K562 treated with DMSO at 1 percent for 48 hours (cell line): ENCODE results near the gene PCDHGA12. TPM values are rescaled to one million over a fixed set of nuclear protein-coding genes. Genes with fewer than 3 reads are reported as not detected.

Experiments used
- total RNA-seq: library from RNA; unstranded; fragments of 300-600 nt; gene quantifications from 2 replicates; pipeline ENCODE4 v1.2.3, GENCODE V29; 2022; ENCODE audit warnings: low replicate concordance; ENCODE audit errors: extremely low read depth

The PCDHGA12 gene
- not detected in 2 replicates for total RNA-seq

DNA sequence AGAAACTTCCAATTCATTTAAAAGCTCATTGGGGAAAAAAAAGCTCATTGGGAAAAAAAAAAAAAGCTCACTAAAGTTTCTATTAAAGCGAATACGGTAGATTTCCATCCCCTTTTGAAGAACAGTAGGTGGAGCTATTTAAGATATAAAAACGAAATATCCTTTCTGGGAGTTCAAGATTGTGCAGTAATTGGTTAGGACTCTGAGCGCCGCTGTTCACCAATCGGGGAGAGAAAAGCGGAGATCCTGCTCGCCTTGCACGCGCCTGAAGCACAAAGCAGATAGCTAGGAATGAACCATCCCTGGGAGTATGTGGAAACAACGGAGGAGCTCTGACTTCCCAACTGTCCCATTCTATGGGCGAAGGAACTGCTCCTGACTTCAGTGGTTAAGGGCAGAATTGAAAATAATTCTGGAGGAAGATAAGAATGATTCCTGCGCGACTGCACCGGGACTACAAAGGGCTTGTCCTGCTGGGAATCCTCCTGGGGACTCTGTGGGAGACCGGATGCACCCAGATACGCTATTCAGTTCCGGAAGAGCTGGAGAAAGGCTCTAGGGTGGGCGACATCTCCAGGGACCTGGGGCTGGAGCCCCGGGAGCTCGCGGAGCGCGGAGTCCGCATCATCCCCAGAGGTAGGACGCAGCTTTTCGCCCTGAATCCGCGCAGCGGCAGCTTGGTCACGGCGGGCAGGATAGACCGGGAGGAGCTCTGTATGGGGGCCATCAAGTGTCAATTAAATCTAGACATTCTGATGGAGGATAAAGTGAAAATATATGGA is at the start of gene PCDHGA12:
TSS of gene PCDHGA12 (plus strand) at position 176 of the 782 bp plus-strand sequence. CDS start at position 429, 253 bp downstream.

DNA sequence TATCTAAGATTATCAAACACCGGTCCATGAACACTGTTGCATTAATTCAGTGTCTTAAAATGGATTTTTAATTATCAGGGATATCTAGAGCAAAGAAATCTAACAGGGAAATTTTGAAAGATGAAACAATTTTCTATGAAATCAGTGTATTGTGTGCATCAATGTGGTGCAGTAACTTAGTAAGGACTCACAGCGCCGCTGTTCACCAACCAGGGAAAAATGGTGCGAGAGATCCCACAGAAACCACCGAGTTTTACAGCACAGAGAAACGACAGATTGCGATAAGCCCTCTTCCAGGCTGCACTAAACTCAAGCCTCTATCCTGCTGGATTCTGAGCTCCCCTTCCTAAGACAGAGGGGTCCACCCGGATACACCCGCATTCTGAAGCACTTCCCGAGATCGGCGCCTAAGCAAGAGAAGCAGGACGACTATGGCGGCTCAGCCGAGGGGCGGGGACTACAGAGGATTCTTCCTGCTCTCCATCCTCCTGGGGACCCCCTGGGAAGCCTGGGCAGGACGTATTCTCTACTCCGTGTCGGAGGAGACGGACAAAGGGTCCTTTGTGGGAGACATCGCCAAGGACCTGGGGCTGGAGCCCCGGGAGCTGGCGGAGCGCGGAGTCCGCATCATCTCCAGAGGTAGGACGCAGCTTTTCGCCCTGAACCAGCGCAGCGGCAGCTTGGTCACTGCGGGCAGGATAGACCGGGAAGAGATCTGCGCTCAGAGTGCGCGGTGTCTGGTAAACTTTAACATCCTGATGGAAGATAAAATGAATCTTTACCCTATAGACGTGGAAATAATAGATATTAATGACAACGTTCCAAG is 47.6 kb upstream of the PCDHGA12 start, which contains the start of gene PCDHGA7:
TSS of gene PCDHGA7 (plus strand) at position 274 of the 826 bp plus-strand sequence. CDS start at position 432, 158 bp downstream.

DNA sequence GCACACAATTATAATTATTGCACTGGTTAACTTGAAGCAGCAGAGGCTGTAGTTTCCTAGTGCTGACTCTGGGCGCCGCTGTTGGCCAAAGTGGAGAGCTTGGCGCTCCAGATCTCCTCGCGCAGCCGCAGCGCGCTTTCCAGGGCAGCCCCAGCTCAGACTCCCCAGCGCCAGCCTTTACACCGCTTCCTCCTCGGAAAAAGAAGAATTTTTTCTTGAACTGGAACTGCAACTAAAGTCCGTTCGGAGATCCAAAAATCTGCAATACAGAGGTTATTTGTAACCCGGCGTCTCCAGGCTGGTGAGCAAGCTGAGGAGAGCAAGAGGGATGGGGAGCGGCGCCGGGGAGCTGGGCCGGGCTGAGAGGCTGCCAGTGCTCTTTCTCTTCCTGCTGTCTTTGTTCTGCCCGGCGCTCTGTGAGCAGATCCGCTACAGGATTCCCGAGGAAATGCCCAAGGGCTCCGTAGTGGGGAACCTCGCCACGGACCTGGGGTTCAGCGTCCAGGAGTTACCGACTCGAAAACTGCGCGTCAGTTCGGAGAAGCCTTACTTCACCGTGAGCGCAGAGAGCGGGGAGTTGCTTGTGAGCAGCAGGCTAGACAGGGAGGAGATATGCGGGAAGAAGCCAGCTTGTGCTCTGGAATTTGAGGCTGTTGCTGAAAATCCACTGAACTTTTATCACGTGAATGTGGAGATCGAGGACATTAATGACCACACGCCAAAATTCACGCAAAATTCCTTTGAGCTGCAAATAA is 42.6 kb upstream of the PCDHGA12 start, which contains the start of gene PCDHGB4:
TSS of gene PCDHGB4 (plus strand) at position 142 of the 755 bp plus-strand sequence. CDS start at position 329, 187 bp downstream.

DNA sequence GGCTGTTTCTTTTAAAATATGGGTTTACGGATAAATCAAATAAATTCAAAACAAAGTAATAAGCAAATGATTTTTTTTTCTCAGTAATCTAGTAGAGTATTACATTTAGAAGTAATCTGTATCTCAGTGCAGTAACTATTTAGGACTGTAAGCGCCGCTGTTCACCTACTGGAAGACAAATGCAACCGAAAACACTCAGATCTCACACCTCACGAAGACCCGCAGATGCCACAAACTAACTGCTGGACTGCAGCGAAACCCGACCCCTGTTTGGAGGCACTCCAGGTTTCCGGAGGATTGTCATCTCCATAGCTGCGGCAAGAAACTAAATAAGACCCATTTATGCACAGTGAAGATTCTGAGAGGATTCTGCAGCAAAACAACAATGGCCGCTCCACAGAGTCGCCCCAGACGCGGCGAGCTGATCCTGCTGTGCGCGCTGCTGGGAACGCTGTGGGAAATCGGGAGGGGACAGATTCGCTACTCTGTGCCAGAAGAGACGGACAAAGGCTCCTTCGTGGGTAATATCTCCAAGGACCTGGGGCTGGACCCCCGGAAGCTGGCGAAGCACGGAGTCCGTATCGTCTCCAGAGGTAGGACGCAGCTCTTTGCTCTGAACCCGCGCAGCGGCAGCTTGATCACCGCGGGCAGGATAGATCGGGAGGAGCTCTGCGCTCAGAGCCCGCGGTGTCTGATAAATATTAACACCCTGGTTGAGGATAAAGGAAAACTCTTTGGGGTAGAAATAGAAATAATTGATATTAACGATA is 37.7 kb upstream of the PCDHGA12 start, which contains the start of gene PCDHGA8:
TSS of gene PCDHGA8 (plus strand) at position 205 of the 770 bp plus-strand sequence. CDS start at position 386, 181 bp downstream.

DNA sequence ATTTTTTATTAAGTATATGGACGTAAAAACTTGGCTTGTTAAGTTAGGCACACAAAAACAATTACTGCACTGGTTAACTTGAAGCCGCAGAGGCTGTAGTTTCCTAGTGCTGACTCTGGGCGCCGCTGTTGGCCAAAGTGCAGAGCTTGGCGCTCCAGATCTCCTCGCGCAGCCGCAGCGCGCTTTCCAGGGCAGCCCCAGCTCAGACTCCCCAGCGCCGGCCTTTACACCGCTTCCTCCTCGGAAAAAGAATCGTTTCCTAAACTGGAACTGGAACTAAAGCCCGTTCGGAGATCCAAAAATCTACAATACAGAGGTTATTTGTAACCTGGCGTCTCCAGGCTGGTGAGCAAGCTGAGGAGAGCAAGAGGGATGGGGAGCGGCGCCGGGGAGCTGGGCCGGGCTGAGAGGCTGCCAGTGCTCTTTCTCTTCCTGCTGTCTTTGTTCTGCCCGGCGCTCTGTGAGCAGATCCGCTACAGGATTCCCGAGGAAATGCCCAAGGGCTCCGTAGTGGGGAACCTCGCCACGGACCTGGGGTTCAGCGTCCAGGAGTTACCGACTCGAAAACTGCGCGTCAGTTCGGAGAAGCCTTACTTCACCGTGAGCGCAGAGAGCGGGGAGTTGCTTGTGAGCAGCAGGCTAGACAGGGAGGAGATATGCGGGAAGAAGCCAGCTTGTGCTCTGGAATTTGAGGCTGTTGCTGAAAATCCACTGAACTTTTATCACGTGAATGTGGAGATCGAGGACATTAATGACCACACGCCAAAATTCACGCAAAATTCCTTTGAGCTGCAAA is 32.4 kb upstream of the PCDHGA12 start, which contains the start of gene PCDHGB5:
TSS of gene PCDHGB5 (plus strand) at position 192 of the 796 bp plus-strand sequence. CDS start at position 373, 181 bp downstream.

DNA sequence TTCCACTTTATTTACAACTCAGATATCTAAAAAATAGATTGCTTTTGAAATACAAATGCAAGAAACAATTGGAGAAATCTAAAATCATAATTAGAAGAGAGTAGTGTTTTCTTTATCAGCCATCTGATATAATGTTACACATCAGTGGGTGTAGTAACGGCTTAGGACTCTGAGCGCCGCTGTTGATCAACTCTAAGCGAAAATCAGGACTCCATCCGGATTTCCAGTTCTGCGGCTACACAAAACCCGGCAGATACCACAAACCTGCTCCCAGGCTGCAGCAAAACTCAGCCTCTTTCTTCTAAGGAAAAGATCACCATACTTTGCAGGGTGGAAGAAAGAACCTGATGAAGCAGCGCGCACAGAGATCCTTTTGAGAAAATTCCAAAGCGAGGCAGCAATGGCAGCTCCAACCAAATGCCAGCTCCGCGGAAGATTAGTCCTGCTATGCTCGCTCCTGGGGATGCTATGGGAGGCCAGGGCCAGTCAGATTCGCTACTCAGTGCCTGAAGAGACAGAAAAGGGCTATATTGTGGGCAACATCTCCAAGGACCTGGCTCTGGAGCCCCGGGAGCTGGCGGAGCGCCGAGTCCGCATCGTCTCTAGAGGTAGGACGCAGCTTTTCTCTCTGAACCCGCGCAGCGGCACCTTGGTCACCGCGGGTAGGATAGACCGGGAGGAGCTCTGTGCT is 27.6 kb upstream of the PCDHGA12 start, which contains the start of gene PCDHGA9:
TSS of gene PCDHGA9 (plus strand) at position 226 of the 691 bp plus-strand sequence. CDS start at position 401, 175 bp downstream.

DNA sequence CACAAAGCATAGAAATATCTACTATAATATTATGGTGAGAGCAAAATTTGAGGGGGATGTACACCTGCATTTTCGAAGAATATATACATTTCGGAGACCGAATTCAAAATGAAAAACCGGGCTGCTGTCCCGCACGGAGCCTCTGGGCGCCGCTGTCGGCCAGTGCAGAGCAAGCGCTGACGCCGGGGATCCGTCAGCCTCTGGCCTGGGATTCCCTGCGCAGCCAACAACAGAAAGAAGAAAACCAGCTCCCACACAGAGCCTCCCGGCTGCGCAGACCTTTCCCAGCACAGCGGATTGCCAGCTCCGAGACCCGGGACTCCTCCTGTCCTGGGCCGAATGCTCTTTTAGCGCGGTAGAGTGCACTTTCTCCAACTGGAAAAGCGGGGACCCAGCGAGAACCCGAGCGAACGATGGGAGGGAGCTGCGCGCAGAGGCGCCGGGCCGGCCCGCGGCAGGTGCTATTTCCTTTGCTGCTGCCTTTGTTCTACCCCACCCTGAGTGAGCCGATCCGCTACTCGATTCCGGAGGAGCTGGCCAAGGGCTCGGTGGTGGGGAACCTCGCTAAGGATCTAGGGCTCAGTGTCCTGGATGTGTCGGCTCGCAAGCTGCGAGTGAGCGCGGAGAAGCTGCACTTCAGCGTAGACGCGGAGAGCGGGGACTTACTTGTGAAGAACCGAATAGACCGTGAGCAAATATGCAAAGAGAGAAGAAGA is 22.4 kb upstream of the PCDHGA12 start, which contains the start of gene PCDHGB6:
TSS of gene PCDHGB6 (plus strand) at position 232 of the 716 bp plus-strand sequence. CDS start at position 414, 182 bp downstream.

DNA sequence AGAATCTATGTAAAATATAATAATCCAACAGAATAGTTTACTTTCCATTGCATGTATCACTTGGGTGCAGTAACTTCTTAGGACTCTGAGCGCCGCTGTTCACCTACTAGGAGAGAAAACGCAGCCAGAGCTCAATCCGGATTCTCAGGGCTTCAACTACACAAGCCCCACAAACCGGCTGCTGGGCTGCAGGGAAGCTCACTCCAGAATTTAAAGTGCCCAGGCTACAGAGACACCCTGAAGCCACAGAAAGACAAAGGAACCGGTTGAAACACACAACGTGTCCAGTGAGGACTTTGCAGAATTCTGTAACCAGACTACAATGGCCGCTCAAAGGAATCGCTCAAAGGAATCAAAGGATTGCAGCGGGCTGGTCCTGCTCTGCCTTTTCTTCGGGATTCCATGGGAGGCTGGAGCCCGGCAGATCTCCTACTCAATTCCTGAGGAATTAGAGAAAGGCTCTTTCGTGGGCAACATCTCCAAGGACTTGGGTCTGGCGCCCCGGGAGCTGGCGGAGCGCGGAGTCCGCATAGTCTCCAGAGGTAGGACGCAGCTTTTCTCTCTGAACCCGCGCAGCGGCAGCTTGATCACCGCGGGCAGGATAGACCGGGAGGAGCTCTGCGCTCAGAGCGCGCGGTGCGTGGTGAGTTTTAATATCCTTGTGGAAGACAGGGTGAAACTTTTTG is 17.3 kb upstream of the PCDHGA12 start, which contains the start of gene PCDHGA10:
TSS of gene PCDHGA10 (plus strand) at position 134 of the 686 bp plus-strand sequence. CDS start at position 323, 189 bp downstream.

DNA sequence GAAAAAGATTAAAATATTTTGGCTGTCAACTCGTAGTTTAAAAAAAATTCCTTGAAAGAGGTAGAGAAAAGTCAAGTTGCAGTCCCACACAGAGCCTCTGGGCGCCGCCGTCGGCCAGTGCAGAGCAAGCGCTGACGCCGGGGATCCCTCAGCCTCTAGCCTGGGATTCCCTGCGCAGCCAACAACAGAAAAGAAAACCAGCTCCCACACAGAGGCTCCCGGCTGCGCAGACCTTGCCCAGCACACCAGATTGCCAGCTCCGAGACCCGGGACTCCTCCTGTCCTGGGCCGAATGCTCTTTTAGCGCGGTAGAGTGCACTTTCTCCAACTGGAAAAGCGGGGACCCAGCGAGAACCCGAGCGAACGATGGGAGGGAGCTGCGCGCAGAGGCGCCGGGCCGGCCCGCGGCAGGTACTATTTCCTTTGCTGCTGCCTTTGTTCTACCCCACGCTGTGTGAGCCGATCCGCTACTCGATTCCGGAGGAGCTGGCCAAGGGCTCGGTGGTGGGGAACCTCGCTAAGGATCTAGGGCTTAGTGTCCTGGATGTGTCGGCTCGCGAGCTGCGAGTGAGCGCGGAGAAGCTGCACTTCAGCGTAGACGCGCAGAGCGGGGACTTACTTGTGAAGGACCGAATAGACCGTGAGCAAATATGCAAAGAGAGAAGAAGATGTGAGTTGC is 12.7 kb upstream of the PCDHGA12 start, which contains the start of gene PCDHGB7:
TSS of gene PCDHGB7 (plus strand) at position 184 of the 679 bp plus-strand sequence. CDS start at position 367, 183 bp downstream.

DNA sequence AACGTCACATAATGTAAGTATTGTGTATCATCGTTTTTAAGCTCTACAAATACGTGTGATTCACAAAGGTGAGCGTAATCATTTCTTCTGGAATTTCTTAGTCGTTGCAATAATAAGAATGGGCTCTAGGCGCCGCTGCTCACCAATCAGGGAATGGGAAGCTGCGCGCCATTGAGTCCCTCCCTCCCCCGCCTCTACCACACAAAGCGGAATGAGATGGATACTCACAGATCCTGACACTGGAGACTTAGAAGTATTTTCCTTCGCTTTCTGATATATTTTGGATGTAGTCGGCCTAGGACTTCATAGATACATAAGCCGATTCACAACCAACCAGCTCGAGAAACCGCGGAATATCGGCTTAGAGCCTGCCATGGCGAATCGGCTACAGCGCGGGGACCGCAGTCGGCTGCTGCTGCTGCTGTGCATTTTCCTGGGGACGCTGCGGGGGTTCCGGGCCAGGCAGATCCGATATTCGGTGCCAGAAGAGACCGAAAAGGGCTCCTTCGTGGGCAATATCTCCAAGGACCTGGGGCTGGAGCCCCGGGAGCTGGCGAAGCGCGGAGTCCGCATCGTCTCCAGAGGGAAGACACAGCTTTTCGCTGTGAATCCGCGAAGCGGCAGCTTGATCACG is 9.3 kb upstream of the PCDHGA12 start, which contains the start of gene PCDHGA11:
TSS of gene PCDHGA11 (plus strand) at position 197 of the 634 bp plus-strand sequence. CDS start at position 374, 177 bp downstream.

DNA sequence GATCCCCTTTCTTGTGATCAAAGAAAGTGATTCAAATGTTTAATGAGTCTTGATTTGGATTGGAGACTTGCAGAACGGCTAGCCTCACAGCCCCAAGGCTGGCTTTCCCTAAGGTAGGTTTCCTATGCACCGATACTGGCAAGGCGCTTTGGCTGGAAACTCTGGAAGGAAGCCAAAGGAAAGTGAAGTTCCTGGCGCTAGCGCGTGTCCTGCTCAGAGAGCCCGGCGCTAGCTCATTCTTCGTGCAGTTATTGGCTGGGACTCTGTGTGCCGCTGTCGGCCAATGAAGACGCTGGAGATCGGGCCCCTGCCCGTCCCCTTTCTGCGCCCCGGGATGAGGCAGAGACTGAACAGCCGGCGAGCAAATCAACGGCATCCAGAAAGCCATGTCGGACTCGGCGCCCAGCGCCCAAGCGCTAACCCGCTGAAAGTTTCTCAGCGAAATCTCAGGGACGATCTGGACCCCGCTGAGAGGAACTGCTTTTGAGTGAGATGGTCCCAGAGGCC is 45.4 kb downstream of the PCDHGA12 start, which contains the start of gene PCDHGC3:
TSS of gene PCDHGC3 (plus strand) at position 342 of the 507 bp plus-strand sequence. CDS start at position 493, 151 bp downstream.

Other genes starting within 250 kb of the PCDHGA12 start
- gene PCDHB16, start 248.1 kb upstream of the PCDHGA12 start, total RNA-seq = not detected in 2 replicates
- not detected in 2 replicates for gene PCDHB9, start 243.3 kb upstream of the PCDHGA12 start, total RNA-seq
- gene PCDHB10, start 238.2 kb upstream of the PCDHGA12 start, total RNA-seq = not detected in 2 replicates
- gene PCDHB11, start 230.9 kb upstream of the PCDHGA12 start, total RNA-seq = not detected in 2 replicates
- gene PCDHB12, start 221.8 kb upstream of the PCDHGA12 start, total RNA-seq = not detected in 2 replicates
- not detected in 2 replicates for gene PCDHB13, start 216.6 kb upstream of the PCDHGA12 start, total RNA-seq
- not detected in 2 replicates for gene PCDHB14, start 207.2 kb upstream of the PCDHGA12 start, total RNA-seq
- gene PCDHB15, start 185.1 kb upstream of the PCDHGA12 start, total RNA-seq = not detected in 2 replicates
- not detected in 2 replicates for gene SLC25A2, start 126.5 kb upstream of the PCDHGA12 start, total RNA-seq
- not detected in 2 replicates for gene TAF7, start 109.7 kb upstream of the PCDHGA12 start, total RNA-seq
- gene PCDHGA1, start 100.0 kb upstream of the PCDHGA12 start, total RNA-seq = not detected in 2 replicates
- gene PCDHGA2, start 91.7 kb upstream of the PCDHGA12 start, total RNA-seq = not detected in 2 replicates
- gene PCDHGA3, start 86.7 kb upstream of the PCDHGA12 start, total RNA-seq = not detected in 2 replicates
- not detected in 2 replicates for gene PCDHGB1, start 80.4 kb upstream of the PCDHGA12 start, total RNA-seq
- not detected in 2 replicates for gene PCDHGA4, start 75.5 kb upstream of the PCDHGA12 start, total RNA-seq
- not detected in 2 replicates for gene PCDHGB2, start 70.5 kb upstream of the PCDHGA12 start, total RNA-seq
- not detected in 2 replicates for gene PCDHGA5, start 66.3 kb upstream of the PCDHGA12 start, total RNA-seq
- gene PCDHGB3, start 60.3 kb upstream of the PCDHGA12 start, total RNA-seq = not detected in 2 replicates
- not detected in 2 replicates for gene PCDHGA6, start 56.6 kb upstream of the PCDHGA12 start, total RNA-seq
- not detected in 2 replicates for gene PCDHGA7, start 47.8 kb upstream of the PCDHGA12 start, total RNA-seq
- not detected in 2 replicates for gene PCDHGB4, start 42.8 kb upstream of the PCDHGA12 start, total RNA-seq
- gene PCDHGA8, start 37.9 kb upstream of the PCDHGA12 start, total RNA-seq = not detected in 2 replicates
- gene PCDHGB5, start 32.6 kb upstream of the PCDHGA12 start, total RNA-seq = not detected in 2 replicates
- not detected in 2 replicates for gene PCDHGA9, start 27.7 kb upstream of the PCDHGA12 start, total RNA-seq
- not detected in 2 replicates for gene PCDHGB6, start 22.5 kb upstream of the PCDHGA12 start, total RNA-seq
- gene PCDHGA10, start 17.5 kb upstream of the PCDHGA12 start, total RNA-seq = not detected in 2 replicates
- gene PCDHGB7, start 12.8 kb upstream of the PCDHGA12 start, total RNA-seq = not detected in 2 replicates
- gene PCDHGA11, start 9.5 kb upstream of the PCDHGA12 start, total RNA-seq = not detected in 2 replicates
- not detected in 2 replicates for gene PCDHGC3, start 45.5 kb downstream of the PCDHGA12 start, total RNA-seq
- not detected in 2 replicates for gene PCDHGC4, start 54.5 kb downstream of the PCDHGA12 start, total RNA-seq
- gene PCDHGC5, start 58.6 kb downstream of the PCDHGA12 start, total RNA-seq = not detected in 2 replicates
- gene DIAPH1, start 188.5 kb downstream of the PCDHGA12 start, total RNA-seq = 287 TPM in 1 of 2 replicates, not detected in the other
- not detected in 2 replicates for gene HDAC3, start 206.3 kb downstream of the PCDHGA12 start, total RNA-seq
- not detected in 2 replicates for gene RELL2, start 206.5 kb downstream of the PCDHGA12 start, total RNA-seq
- gene FCHSD1, start 220.9 kb downstream of the PCDHGA12 start, total RNA-seq = not detected in 2 replicates